K562 (cell line): ENCODE data around the gene IRF3. TPM values are rescaled to one million over a fixed set of nuclear protein-coding genes. Genes with fewer than 3 reads are reported as not detected.

Experiments
- ATAC-seq: fragments of 200-7000 bp; cut with Tn5 transposase; 3 replicates; pipeline ENCODE4 v1.9.1; 2020; ENCODE audit warnings: moderate library complexity
- BruUV-seq: library from RNA; stranded (reverse); fragments of 400-500 nt; replicated peaks from 2 replicates; lab custom pipeline; 2021; lab: Mats Ljungman, UMichigan
- CTCF ChIA-PET: fragments of 300-600 bp; formaldehyde crosslinking; extraction: SDS; loops from one replicate; lab custom pipeline; 2021; ENCODE audit warnings: low intra/inter-chr PET ratio; lab: Yijun Ruan, JAX
- POLR2A ChIA-PET: fragments of 300-600, 350-650 bp; sonication (Branson Sonifier 250); formaldehyde crosslinking; extraction: SDS; loops from one replicate; lab custom pipeline; 2021; ENCODE audit warnings: antibody characterized with exemption, inconsistent platforms; lab: Yijun Ruan, JAX
- DNase-seq, 4 experiments: peaks; one replicate each; pipeline versions ENCODE4 v3.0.0 to v3.0.0-alpha.2; 2011 to 2018; ENCODE audit warnings: low spot score in 3 of 4, mixed read lengths in 3 of 4; ENCODE audit errors: extremely low read depth in 1 of 4
- FAIRE-seq: peaks from 2 replicates; lab custom pipeline; 2011; peaks lifted over from hg19 to GRCh38; lab: Jason Lieb, UNC
- H2AFZ ChIP-seq: 2 replicates; pipeline ENCODE4 v1.6.0; 2011; ENCODE audit warnings: low read depth, low read length, control low read depth, inconsistent platforms
- H3K27ac ChIP-seq: fragments of 200-600 bp; 3 replicates; pipeline ENCODE4 v1.8.0; 2011; ENCODE audit warnings: low read depth, mild to moderate bottlenecking, control low read depth, inconsistent platforms, low read length, moderate library complexity, mixed read lengths; ENCODE audit errors: extremely low read depth
- H3K27me3 ChIP-seq, 2 experiments: fragments of 300-600 bp in 1 of 2; 2 replicates in 1 of 2; 3 replicates in 1 of 2; pipeline versions ENCODE4 v1.6.0 to v1.8.0; 2011; ENCODE audit warnings: inconsistent platforms in 2 of 2, low read length in 2 of 2, mild to moderate bottlenecking in 1 of 2, mixed read lengths in 1 of 2, moderate library complexity in 1 of 2; ENCODE audit not compliant: control insufficient read depth in 2 of 2, insufficient read depth in 2 of 2
- H3K36me3 ChIP-seq: fragments of 300-600 bp; 3 replicates; pipeline ENCODE4 v1.8.0; 2011; ENCODE audit warnings: mild to moderate bottlenecking, low read length, inconsistent platforms; ENCODE audit not compliant: control insufficient read depth, insufficient read depth
- H3K4me1 ChIP-seq, 2 experiments: fragments of 200-600 bp in 1 of 2; replicated peaks in 1 of 2; 2 replicates in 1 of 2; 3 replicates in 1 of 2; pipeline versions ENCODE4 v1.5.1 to v1.8.0; 2011; ENCODE audit warnings: inconsistent platforms in 2 of 2, low read length in 2 of 2, mild to moderate bottlenecking in 1 of 2, mixed read lengths in 1 of 2, moderate library complexity in 1 of 2; ENCODE audit not compliant: control insufficient read depth in 2 of 2, insufficient read depth in 2 of 2
- H3K4me2 ChIP-seq: 2 replicates; pipeline ENCODE4 v1.6.1; 2011; ENCODE audit warnings: low read length, control low read depth, inconsistent platforms, mixed read lengths; ENCODE audit not compliant: insufficient read depth
- H3K4me3 ChIP-seq: fragments of 200-600 bp; sonication (generic), shearing (Covaris generic); 2 replicates; pipeline ENCODE4 v1.5.1; 2016; ENCODE audit warnings: control low read depth, inconsistent platforms
- H3K79me2 ChIP-seq: fragments of 200-600 bp; 3 replicates; pipeline ENCODE4 v1.8.0; 2011; ENCODE audit warnings: low read length, inconsistent platforms; ENCODE audit not compliant: control insufficient read depth, insufficient read depth
- H3K9ac ChIP-seq, 2 experiments: 2 replicates each; pipeline versions ENCODE4 v1.6.0 to v1.6.1; 2011; ENCODE audit warnings: low read depth in 2 of 2, low read length in 2 of 2, control low read depth in 1 of 2, inconsistent platforms in 1 of 2, mild to moderate bottlenecking in 1 of 2, mixed read lengths in 1 of 2; ENCODE audit not compliant: insufficient read depth in 1 of 2
- H3K9me1 ChIP-seq: one replicate; pipeline ENCODE4 v1.6.0; 2011; ENCODE audit warnings: inconsistent platforms, mild to moderate bottlenecking, low read length, moderate library complexity; ENCODE audit not compliant: control insufficient read depth, insufficient read depth
- H3K9me3 ChIP-seq: replicated peaks from 2 replicates; pipeline ENCODE4 v1.5.1; 2011; ENCODE audit warnings: low read depth, low read length, inconsistent platforms; ENCODE audit not compliant: control insufficient read depth, insufficient read depth
- H4K20me1 ChIP-seq: replicated peaks from 2 replicates; pipeline ENCODE4 v1.6.1; 2011; ENCODE audit warnings: low read length, inconsistent platforms, mixed read lengths; ENCODE audit not compliant: control insufficient read depth, insufficient read depth
- NRF1 ChIP-seq, 2 experiments: fragments of 450-650 bp; IDR thresholded peaks in 1 of 2; conservative IDR thresholded peaks in 1 of 2; 2 replicates each; pipeline ENCODE4 v1.6.1; 2014; ENCODE audit warnings: mild to moderate bottlenecking in 2 of 2
- POLR2G ChIP-seq: fragments of 200-400 bp; formaldehyde crosslinking; IDR thresholded peaks from 2 replicates; pipeline ENCODE4 v1.6.1; 2017; ENCODE audit warnings: low read depth, mild to moderate bottlenecking, antibody characterized with exemption, low read length, moderate library complexity
- ZNF589 ChIP-seq: fragments of 200-800 bp; sonication (Bioruptor generic); IDR thresholded peaks from 2 replicates; pipeline ENCODE4 v1.6.1; 2016; ENCODE audit warnings: low read depth, missing genetic modification characterization, missing compliant biosample characterization
- WGBS: fragments of 100-300 bp; shearing (Covaris generic); methylation state at CpG from one replicate; pipeline ENCODE4 v1.1.6; 2016; ENCODE audit warnings: low coverage, mixed read lengths; ENCODE audit not compliant: insufficient coverage; ENCODE audit errors: missing lambda C conversion rate; 5-methylcytosine and 5-hydroxymethylcytosine counted together
- in situ Hi-C: fragments of 300-500 bp; cut with MboI; formaldehyde crosslinking; loops from 4 replicates; pipeline ENCODE4 v1.15.0; 2018; ENCODE audit warnings: inconsistent platforms, mixed read lengths
- intact Hi-C: fragments of 100-400 bp; cut with micrococcal nuclease; formaldehyde crosslinking; loops from 2 replicates; pipeline ENCODE4 v1.14.2; 2022
- polyA plus RNA-seq, 8 experiments: library from polyadenylated mRNA; depleted of rRNA in 4 of 8; stranded (reverse) in 5 of 8; unstranded in 3 of 8; fragments of >200 nt; fragmentation: Nextera tagmentation in 2 of 8; fragmentation: Illumina TruSeq in 1 of 8; extraction: Ambion mirVana in 2 of 8; extraction: Trizol in 1 of 8; gene quantifications; 2 replicates each; pipeline versions ENCODE4 v1.2.1 to v1.2.3, GENCODE V29; 2011 to 2014; ENCODE audit warnings: inconsistent platforms in 1 of 8, missing spikeins in 1 of 8
- total RNA-seq, 7 experiments: library from RNA; depleted of rRNA in 6 of 7; stranded (reverse); fragments of >200 nt in 6 of 7; fragmentation: Illumina TruSeq in 2 of 7; extraction: Trizol in 2 of 7; gene quantifications; 2 replicates each; pipeline versions ENCODE4 v1.2.1 to v1.2.3, GENCODE V29; 2011 to 2021; ENCODE audit warnings: low replicate concordance in 1 of 7

Gene IRF3
- total and polyA plus RNA-seq, 9 of the 15 experiments (the other 6 are each of a cell fraction or from before 2014, with no cell fraction given) = 7.5 to 145 (median 65.4) TPM

- Histone ChIP-seq H3K9ac (no peak overlapping the region; a peak in 1 of 4 replicates), H3K36me3 (peaks cover 29% of the 10 kb centered on the region; the same call in 2 of the 3 replicates), H3K27me3 (no peaks in the 10 kb centered on the region), H3K27ac (no peak overlapping the region), H3K9me1 (no peaks in the 10 kb centered on the region), H3K9me3 (no peaks in the 10 kb centered on the region), H3K4me1 (peaks cover 0 to 49% of the 10 kb centered on the region in 2 experiments; a peak in 2 of 5 replicates), H3K79me2 (no peaks in the 10 kb centered on the region), H4K20me1 (no peaks in the 10 kb centered on the region), H3K4me3 (no peak overlapping the region), H3K4me2 (no peak overlapping the region), H2AFZ (no peak overlapping the region)
- CTCF ChIA-PET = no interaction called here
- intact Hi-C loops = no loop called here
- DNase-seq = no peak
- FAIRE-seq = no peak
- ATAC-seq = no peak
- 87% methylated on average over 25 of the region's 39 CpGs for WGBS
- POLR2A ChIA-PET = interaction anchor here (0.6 to 0.8 kb wide), 2 partner anchors 26 to 166 kb away, joined by 3 to 6 read pairs; no protein-coding TSS in a partner anchor
- in situ Hi-C loops = no loop called here
- BruUV-seq = no TSS peak
- TF ChIP-seq NRF1 (conservative IDR thresholded peaks at IDR 0.05 in 1 of 2, IDR thresholded peaks at IDR 0.05 in 1 of 2) = 0 out of 4 replicates have a peak, but pooled peaks of 1 of the 2 experiments have one; percentile 9
- no peak for TF ChIP-seq ZNF589 (CRISPR knock-in tag)
- TF ChIP-seq POLR2G = peak; percentile 62
Measured at GRCh38 chr19:49691243-49692146, 25.8 kb upstream of the IRF3 start.
